GM19372 (cell line): ENCODE measurements around the gene RTP5.

ENCODE experiments used
- ATAC-seq: cut with Tn5 transposase; IDR thresholded peaks from one replicate; pipeline ENCODE4 v1.9.1; 2021; ENCODE audit warnings: mild to moderate bottlenecking, low read depth, moderate library complexity; ENCODE audit not compliant: unreplicated experiment

Gene RTP5

GRCh38 chr2:241857041-241857541 lies 12.4 kb upstream of the RTP5 start:
- no peak for ATAC-seq

GRCh38 chr2:241857572-241858121 lies 11.9 kb upstream of the RTP5 start:
- no peak for ATAC-seq

- ATAC-seq = peak; percentile 38
Measured at GRCh38 chr2:241858206-241859016, 11.1 kb upstream of the RTP5 start, which contains the start of gene PDCD1. Gene PDCD1 (minus strand): TSS chr2:241858894. CDS start chr2:241858838, 56 bp downstream.

GRCh38 chr2:241859017-241859435 lies 10.5 kb upstream of the RTP5 start:
- ATAC-seq = peak; percentile 10

- ATAC-seq = peak; percentile 39
Measured at GRCh38 chr2:241859436-241860183, 9.9 kb upstream of the RTP5 start.

GRCh38 chr2:241860184-241861078 lies 9.1 kb upstream of the RTP5 start:
- peak; percentile 16 for ATAC-seq

GRCh38 chr2:241861264-241861663 lies 8.3 kb upstream of the RTP5 start:
- no peak for ATAC-seq

- ATAC-seq = no peak
Measured at GRCh38 chr2:241862093-241862492, 7.4 kb upstream of the RTP5 start.

GRCh38 chr2:241862775-241863535 lies 6.6 kb upstream of the RTP5 start:
- no peak for ATAC-seq

GRCh38 chr2:241863536-241863954 lies 6.0 kb upstream of the RTP5 start:
- ATAC-seq = no peak

- no peak for ATAC-seq
Measured at GRCh38 chr2:241864168-241864849, 5.2 kb upstream of the RTP5 start.

- ATAC-seq = no peak
Measured at GRCh38 chr2:241864850-241865213, 4.7 kb upstream of the RTP5 start.

GRCh38 chr2:241865416-241865956 lies 4.0 kb upstream of the RTP5 start:
- ATAC-seq = no peak

GRCh38 chr2:241865957-241866789 lies 3.4 kb upstream of the RTP5 start:
- no peak for ATAC-seq

- no peak for ATAC-seq
Measured at GRCh38 chr2:241866790-241867645, 2.5 kb upstream of the RTP5 start.

- ATAC-seq = no peak
Measured at GRCh38 chr2:241867776-241868420, 1.6 kb upstream of the RTP5 start.
